Stimulated activated CD4-positive, alpha-beta T cell treated with anti-CD3 and anti-CD28 coated beads, Interleukin-15, amount 100 ng/mL, for 24 hours (primary cell): ENCODE data around the gene TTC7B.

Experiments
- DNase-seq: peaks from one replicate; pipeline ENCODE4 v3.0.0-alpha.2; 2020

Gene TTC7B

GRCh38 chr14:90570461-90570860, 245.8 kb downstream of the TTC7B start:
- no peak for DNase-seq

DNA sequence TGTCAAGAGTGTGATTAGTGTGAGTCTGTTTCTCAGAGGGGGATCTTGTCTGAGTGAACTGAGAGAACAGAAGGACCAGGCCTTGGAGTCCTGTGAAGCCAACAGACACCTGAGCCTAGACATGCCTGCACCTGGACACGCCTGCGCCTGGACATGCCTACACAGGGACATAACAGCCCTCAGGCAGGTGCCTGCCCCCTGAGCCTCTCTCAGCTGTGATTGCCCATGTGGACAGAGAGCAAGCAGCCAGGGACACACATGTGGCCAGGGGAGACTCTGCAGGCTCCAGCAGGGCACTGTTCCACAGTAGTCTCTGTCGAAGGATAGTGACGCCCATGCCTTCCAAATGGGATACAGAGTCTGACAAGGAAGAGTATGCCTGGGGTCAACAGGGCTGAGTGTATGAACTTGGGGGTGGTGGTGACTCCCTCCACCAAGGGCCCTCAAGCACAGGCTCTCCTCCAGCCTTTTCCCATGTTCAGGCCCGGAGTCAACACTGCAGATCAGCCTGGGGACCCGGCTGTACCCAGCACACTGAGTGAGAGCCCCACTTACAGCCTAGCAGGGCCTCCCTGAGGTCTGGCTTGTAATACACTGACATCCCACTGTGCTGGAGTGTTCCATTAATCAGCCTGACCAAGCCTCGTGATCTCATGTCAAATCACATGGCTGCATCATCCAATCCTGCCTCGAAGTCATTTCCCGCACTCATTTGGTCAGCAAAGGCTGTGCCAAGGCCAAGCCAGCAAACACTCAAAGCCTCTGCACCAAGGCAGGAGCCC, 246.4 kb downstream of the TTC7B start:
- no peak for DNase-seq

- DNase-seq: no peak
These were observed 247.0 kb downstream of the TTC7B start for GRCh38 chr14:90569201-90569600.

GRCh38 chr14:90568405-90568804, 247.8 kb downstream of the TTC7B start:
- no peak for DNase-seq

GRCh38 chr14:90567991-90568390, 248.2 kb downstream of the TTC7B start:
- DNase-seq: no peak

DNA sequence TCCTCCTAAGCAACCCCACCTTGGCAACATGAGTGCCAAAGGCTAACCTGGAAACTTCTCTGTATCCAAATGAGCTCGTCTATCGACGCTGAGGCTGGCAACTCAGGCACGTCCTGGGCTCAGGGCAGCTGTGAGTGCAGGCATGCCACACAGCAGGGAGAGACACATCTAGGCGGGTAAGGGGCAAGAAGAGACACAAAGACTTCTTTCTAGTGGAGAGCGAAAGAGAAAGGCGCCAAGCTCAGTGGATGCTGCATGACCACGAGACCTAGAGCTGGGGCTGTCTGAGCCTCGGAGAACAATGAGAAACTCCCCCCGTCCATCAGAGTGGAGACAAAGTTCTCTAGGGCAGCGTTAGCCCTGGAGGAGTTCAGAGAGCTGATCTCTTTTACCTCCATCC, 249.0 kb downstream of the TTC7B start:
- no peak for DNase-seq

DNA sequence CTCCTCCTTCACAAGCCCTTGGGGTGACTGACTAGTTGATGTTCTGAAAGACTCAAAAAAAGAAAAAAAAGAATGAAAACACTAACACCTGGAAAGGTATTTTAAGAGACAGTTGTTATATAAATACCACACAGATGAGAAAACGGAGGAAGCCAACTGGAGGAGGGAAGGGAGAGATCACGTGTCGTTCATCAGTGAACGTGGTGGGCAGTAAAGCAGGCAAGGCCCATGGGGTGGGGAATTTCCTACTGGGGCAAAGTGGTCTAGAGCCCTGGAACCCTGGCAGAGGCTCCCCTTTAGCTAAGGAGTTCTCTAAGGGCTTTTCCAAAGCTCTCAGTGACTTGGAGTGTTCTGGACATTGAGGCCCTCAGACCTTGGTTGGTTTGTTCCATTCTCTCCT, 249.7 kb downstream of the TTC7B start:
- DNase-seq: no peak

- DNase-seq: no peak
These were observed 251.7 kb downstream of the TTC7B start for GRCh38 chr14:90564496-90564895.

DNA sequence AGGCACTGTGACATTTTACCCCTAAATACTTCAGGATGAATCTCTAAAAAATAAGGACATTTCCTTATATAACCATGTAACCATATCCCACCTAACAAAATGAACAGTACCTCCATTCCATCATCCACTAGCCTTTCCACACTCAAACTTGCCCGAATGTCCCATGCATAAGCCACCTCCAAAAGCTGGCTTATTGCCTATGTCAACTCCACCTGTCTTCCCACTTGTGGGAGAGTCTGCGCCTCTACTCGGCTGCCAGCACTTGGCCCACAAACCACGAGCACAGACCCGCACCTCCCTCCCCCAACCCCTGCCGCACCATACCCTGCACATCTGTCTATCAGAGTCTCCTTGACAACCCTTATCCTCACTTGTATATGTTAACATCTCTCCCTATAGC, 253.6 kb downstream of the TTC7B start:
- DNase-seq: no peak

DNA sequence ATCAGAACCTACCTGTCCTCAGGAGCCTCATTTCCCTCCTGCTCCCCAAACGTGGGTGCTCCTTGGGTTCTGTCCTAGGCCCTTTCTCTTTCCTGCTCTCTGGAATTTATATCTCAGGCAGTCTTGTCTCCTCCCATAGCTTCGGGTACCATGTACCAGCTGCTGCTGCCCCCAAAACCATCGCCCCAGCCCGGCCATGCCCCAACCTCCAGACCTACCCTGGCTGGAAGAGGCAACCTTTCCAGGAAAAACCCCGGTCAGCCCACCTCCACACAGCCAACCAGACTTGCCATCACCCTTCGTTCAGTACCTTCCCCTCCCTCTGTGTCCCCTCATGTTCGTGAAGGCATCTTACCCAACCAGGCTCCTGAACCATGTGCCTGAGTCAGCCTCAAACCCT, 254.3 kb downstream of the TTC7B start:
- DNase-seq: no peak

- no peak for DNase-seq
These were observed 255.2 kb downstream of the TTC7B start for GRCh38 chr14:90560991-90561390.

DNA sequence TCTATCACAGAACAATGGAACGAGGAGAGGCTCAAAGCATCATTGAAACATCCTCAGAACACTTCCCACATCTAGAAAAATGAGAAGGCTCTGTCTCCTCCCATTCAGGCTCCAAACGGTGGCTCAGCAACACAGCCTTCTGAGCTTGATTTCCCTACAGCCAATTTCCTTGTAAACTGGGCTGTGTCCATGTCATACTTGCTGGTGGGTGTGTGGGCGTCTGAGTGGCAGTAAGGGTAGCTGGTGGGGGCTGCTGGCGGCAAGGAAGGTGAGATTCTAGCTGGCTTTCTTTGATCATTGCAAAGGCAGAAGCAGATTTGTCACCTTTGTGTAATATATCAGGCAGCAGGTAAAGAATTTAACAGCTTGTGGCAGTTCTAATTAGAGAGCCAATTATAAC, 255.7 kb downstream of the TTC7B start:
- no peak for DNase-seq

DNA sequence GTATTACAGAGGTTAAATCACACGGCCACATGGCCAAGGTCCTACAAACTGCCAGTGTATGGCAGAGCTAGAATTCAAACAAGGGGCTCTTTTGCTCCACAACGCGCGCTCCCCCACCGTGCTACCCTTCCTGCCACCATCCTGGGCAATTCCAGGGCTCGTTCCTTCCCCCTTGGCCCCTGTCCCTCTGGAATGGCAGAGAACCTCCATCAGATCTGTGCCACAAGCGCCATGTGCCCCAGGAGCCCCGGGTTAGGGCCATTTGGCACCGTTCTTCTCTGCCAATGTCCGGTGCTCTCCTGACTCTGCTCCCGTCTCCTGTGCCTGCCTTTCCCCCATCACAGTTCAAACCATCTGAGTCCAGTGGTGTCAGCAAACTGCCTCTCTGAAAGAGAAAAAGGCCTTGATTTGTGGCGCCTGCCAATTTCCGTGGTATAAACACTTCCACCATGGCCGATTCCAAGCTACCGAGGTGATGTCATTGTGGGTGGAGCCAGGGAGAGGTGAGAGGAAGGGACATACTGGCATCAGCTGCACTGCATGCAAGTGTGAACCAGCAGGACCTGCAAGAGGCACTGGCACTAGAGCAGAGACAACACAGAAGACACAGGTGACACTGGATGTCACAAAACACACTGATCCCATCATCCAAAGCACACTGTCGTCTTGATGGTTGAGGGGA, 256.3 kb downstream of the TTC7B start:
- no peak for DNase-seq

DNA sequence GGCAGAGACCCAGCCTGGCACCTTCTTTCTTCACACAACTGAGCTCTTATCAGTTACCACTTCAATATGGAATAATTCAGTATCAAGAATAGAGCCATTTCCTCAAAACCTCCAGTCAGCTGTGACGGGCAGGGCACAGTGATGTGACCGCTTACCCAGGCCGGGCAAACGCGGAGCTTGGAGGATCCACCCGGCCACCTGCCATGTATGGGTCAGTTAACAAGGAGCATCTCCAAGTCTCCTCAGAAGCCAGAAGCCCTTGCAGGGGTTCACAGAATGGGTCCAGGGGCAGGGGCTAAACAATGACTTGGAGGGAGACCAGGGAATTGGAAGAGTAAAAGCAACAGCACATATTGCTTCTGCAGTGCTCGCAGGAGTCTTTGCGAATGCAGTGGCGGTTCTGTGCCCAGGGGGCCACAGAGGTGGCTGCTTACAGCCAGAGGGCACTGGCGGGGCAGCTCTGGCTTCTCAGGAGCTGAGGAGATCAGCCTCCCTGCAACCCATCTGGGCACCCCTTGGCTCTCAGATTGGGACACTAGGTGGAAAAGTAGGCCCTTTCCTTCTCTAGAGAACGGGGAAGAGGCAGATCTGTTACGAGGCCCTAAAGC, 257.1 kb downstream of the TTC7B start:
- DNase-seq: no peak

DNA sequence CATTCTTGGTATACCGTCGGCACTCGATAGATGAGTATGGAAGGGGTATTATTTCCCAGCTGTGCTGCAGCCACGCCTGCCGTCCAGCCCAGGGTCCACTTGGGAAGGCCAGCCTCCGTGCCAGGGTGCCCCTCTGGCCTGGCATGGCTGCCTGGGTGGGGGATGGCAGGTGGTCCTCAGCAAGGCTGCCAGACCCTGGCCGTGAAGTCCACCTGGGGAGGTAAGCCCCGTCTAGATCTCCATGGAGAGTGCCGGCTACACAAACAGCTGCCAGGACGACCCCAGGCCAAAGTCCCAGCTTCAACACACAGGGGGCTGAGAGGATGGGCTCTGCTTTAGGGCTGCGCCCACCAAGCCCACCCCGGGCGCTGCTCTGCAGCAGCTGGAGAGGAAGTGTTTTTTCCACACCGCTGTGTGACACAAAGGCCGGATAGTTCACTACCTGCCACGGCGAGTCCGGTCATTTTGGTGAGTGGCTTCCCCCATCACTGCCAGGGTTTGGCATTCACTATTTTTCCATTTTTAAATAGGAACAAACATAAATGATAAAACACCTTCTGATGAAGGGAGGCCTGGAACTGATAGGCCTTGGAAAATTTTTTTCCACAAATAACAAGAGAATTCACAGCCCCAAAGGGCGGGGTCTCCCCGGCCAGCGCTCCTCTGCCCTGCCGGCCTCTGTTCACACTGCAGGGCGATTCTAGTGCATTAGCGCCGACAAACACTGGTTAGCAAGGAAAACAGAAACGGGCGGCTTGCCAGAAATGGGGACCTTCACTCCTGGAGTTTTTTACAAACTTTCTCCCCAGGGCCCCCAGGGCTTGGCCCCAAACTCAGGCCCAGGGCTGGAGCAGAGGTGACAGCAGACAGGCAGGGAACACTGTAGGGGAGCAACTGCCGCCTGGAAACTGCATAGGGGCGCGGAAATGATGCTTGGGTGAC, 257.9 kb downstream of the TTC7B start:
- DNase-seq: no peak

DNA sequence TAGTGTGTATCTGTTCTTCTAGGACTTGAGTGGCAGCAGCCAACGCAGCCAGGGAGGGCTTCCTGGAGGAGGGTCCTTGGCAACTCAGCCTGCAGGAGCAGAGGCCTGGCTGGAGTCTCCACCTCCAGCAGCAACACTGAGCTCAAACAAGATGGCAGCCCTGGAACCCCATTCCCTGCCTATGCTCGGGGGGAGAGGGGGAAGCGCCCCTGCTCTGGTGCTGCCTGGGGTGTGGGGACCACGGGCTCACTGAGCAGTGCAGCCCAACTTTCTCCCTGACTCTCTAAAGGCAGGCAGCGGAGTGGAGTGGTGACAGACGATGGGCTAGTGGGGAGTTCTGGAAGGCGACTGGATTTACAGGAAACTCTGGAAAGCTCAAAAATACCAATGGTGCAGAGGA, 258.7 kb downstream of the TTC7B start:
- no peak for DNase-seq

- DNase-seq: no peak
These were observed 259.4 kb downstream of the TTC7B start for GRCh38 chr14:90556666-90557450.

GRCh38 chr14:90556012-90556477, 260.2 kb downstream of the TTC7B start:
- no peak for DNase-seq

DNA sequence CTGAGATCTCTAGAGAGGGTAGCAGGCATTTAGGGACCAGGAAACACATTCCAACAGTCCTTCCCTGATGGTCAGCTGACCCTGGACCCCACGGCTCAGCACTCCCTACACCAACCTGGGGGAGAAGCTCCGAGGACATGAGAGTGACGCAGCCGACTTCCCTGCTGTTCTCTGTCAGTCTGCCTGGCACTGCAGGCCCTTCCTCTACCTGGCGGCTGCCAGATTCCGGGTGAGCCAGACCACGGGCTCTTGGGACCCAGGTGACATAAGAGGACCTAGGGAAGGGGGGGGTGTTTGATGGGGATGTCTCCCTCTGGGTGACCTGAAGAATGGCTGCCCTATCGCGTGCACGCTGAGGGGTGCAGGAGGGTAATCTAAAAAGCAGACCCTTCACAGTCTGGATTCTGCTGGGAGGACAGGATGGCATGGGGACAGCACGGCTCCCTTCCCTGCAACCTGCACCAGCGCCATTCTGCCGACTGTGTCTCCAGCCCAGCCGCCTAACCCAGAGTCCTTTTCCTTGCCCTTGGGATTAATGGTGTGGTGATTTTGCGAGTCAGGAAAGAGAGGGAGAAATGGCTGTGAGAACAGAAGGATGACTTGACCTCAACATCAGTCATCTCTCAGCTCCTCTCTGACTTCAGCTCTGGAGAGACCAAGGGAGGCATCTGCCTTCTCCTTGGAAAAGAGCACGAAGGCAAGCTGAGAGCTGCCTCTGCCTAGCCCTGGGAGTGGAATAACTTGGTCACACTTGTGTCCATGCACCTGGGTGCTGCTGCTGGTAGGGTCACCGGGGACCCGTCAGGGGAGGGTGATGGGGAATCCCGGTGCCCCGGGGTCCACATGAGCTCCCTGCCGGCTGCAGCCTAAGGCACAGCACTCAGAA, 260.9 kb downstream of the TTC7B start:
- no peak for DNase-seq

DNA sequence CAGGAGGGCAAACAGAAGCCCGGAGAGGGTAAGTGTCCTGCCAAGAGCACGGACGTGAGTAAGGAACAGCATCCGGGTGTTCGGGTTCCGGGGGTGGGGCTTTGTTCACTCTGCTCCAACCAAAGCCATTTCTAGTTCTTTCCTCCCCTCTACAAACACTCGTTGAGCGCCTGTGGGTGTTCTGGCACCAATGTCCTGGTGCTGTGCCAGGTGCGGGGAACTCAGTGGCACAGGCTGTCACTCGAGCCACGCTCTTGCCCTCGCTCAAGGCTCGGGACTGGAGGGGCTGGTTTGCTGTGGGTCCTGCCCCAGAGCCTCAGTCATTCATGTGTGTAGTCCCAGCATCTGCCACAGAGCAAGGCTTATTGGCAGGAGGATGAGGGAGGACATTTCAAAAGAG, 261.9 kb downstream of the TTC7B start:
- no peak for DNase-seq

DNA sequence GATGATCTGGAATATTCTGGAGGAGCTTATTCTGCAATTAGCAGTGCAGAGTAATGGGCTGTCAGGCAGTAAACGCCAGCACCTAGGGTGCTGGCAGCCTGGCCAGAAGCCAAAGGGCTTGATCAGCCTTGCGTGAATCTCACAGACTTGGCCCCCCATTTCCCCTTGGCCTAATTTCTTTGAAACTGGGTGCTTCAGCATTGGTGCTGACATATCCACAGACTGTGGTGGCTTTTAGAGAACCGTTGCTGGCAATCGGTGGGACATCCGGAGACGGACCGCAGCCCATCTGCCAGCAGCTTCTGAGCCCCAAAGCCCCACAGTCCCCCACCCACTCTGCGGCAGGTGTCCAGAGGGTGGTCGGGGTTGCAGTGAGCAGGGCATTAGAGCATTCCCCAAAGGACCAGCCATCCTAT, 262.3 kb downstream of the TTC7B start:
- DNase-seq: no peak
